ENCODE results near the gene PPP2R2C. TPM values are rescaled to one million over a fixed set of nuclear protein-coding genes. Genes with fewer than 3 reads are reported as not detected.

PPP2R2C gene
- total and polyA plus RNA-seq, 10 of the 15 experiments (the other 5 are each of a cell fraction or from before 2014, with no cell fraction given), result 0.13 to 0.15 TPM; not detected in 8

- no peaks in the 10 kb centered on the region for H4K20me1 ChIP-seq (ENCODE audit: control insufficient read depth, insufficient read depth)
- FAIRE-seq, result no peak
- H3K9ac ChIP-seq (ENCODE audit: control insufficient read depth, insufficient read depth, low read length), result no peak overlapping the region
- no peaks in the 10 kb centered on the region for H3K79me2 ChIP-seq (ENCODE audit: control insufficient read depth, insufficient read depth, low read length)
- no peak overlapping the region for H2AFZ ChIP-seq (ENCODE audit: control insufficient read depth, low read depth, low read length)
- no peak for TF ChIP-seq SIN3A (IDR thresholded peaks at IDR 0.05; ENCODE audit: low read depth, low read length)
- TF ChIP-seq PRDM15 (CRISPR knock-in tag; IDR thresholded peaks at IDR 0.05), result no peak
- no peak for TF ChIP-seq ZNF384 (IDR thresholded peaks at IDR 0.05; ENCODE audit: borderline replicate concordance, low read depth, low read length)
- TF ChIP-seq ATF2 (IDR thresholded peaks at IDR 0.05; ENCODE audit: low read length), result no peak
- no peak for TF ChIP-seq SMARCA5 (IDR thresholded peaks at IDR 0.05)
- TF ChIP-seq EGR1 (IDR thresholded peaks at IDR 0.05; ENCODE audit: borderline replicate concordance in 1 of 2, low read depth in 2 of 2, low read length in 2 of 2), result no peak
- TF ChIP-seq TCF7 (IDR thresholded peaks at IDR 0.05; ENCODE audit: borderline replicate concordance), result no peak
- no peak for TF ChIP-seq SP1 (IDR thresholded peaks at IDR 0.05; ENCODE audit: low read depth, low read length)
- no peak for TF ChIP-seq SKIL (IDR thresholded peaks at IDR 0.05; ENCODE audit: low read depth, poor library complexity, severe bottlenecking)
- TF ChIP-seq PML (IDR thresholded peaks at IDR 0.05; ENCODE audit: low read length), result no peak
- H3K4me2 ChIP-seq (ENCODE audit: control insufficient read depth, insufficient read depth), result no peak overlapping the region
- SMC1A ChIA-PET (ENCODE audit: uncharacterized antibody, unreplicated experiment), result no interaction called here
- peaks cover 0 to 5% of the 10 kb centered on the region in 2 experiments; a peak in 3 of 4 replicates for H3K27me3 ChIP-seq (replicated peaks in 1 of 2; ENCODE audit: control insufficient read depth in 2 of 2, insufficient read depth in 2 of 2, low read length in 1 of 2)
- POLR2A ChIA-PET, result no interaction called here
- no peaks in the 10 kb centered on the region for H3K36me3 ChIP-seq (ENCODE audit: control insufficient read depth in 2 of 2, insufficient read depth in 2 of 2, low read length in 1 of 2)
- CTCF ChIA-PET, result no interaction called here
- no peak overlapping the region for H3K27ac ChIP-seq (ENCODE audit: control insufficient read depth, insufficient read depth)
- RAD21 ChIA-PET (ENCODE audit: unreplicated experiment), result no interaction called here
- H3K9me3 ChIP-seq (replicated peaks; ENCODE audit: control insufficient read depth, insufficient read depth, low read length), result no peaks in the 10 kb centered on the region
- no peaks in the 10 kb centered on the region for H3K4me1 ChIP-seq (ENCODE audit: control insufficient read depth, insufficient read depth, low read length)
- intact Hi-C loops (cut with micrococcal nuclease; ENCODE audit: unreplicated experiment) (no loop called here), in situ Hi-C loops (cut with MboI) (no loop called here)
- BruUV-seq (replicated peaks), result no TSS peak
- H3K4me3 ChIP-seq, result no peak overlapping the region
- 23% methylated on average over 16 of the region's 16 CpGs for WGBS (ENCODE audit: insufficient coverage, insufficient replicate concordance, low lambda C conversion rate, missing lambda C conversion rate)
- DNase-seq (ENCODE audit: low read depth, low spot score), result no peak
- no peak for ATAC-seq
Observed at GRCh38 chr4:6393544-6394475, 78.6 kb downstream of the PPP2R2C start.

All from GM12878 (cell line).